B cell (primary cell): ENCODE data around the gene CTRB1. TPM values are rescaled to one million over a fixed set of nuclear protein-coding genes. Genes with fewer than 3 reads are reported as not detected.

Source experiments
- ATAC-seq: fragments of 200-7000 bp; cut with Tn5 transposase; one replicate; pipeline ENCODE4 v1.10.0; 2021; ENCODE audit warnings: low read depth, mild to moderate bottlenecking, moderate number of reproducible peaks, moderate library complexity
- CTCF ChIA-PET: fragments of 350-600 bp; sonication (Branson Sonifier 250); formaldehyde crosslinking; loops from one replicate; lab custom pipeline; 2021; ENCODE audit warnings: antibody characterized with exemption, inconsistent platforms; lab: Charles Lee
- POLR2A ChIA-PET: fragments of 350-600 bp; sonication (Branson Sonifier 250); formaldehyde crosslinking; loops from one replicate; lab custom pipeline; 2021; ENCODE audit warnings: antibody characterized with exemption; lab: Charles Lee
- DNase-seq: peaks from one replicate; pipeline ENCODE4 v3.0.0; 2013
- H2AFZ ChIP-seq: 2 replicates; pipeline ENCODE4 v1.6.1; 2012; ENCODE audit warnings: mild to moderate bottlenecking, low read depth, low read length; ENCODE audit not compliant: insufficient read depth, poor library complexity, severe bottlenecking
- H3K27ac ChIP-seq, 2 donors: 1 replicate in 1 of 2; 2 replicates in 1 of 2; pipeline ENCODE4 v1.5.1; 2012 to 2013; ENCODE audit warnings: low read length in 2 of 2, mild to moderate bottlenecking in 2 of 2, moderate library complexity in 1 of 2
- H3K27me3 ChIP-seq, 4 experiments: fragments of 200-600 bp in 1 of 4; sonication (generic) in 1 of 4; replicated peaks in 1 of 4; 1 replicate in 2 of 4; 2 replicates in 2 of 4; pipeline versions ENCODE4 v1.6.1 to v1.7.0; 2013 to 2016; ENCODE audit warnings: low read length in 3 of 4, mild to moderate bottlenecking in 2 of 4, mixed read lengths in 1 of 4, moderate library complexity in 1 of 4; ENCODE audit not compliant: insufficient read depth in 4 of 4, control insufficient read depth in 3 of 4; ENCODE audit errors: control extremely low read depth in 1 of 4
- H3K36me3 ChIP-seq, 2 experiments: replicated peaks in 1 of 2; 1 replicate in 1 of 2; 2 replicates in 1 of 2; pipeline versions ENCODE4 v1.6.1 to v1.7.1; 2013; ENCODE audit warnings: low read length in 1 of 2; ENCODE audit not compliant: insufficient read depth in 2 of 2, control insufficient read depth in 1 of 2; ENCODE audit errors: control extremely low read depth in 1 of 2, extremely low read depth in 1 of 2
- H3K4me1 ChIP-seq, 2 donors: fragments of 200-600 bp in 1 of 2; sonication (generic) in 1 of 2; 1 replicate in 1 of 2; 2 replicates in 1 of 2; pipeline versions ENCODE4 v1.5.1 to v1.6.1; 2013 to 2017; ENCODE audit warnings: low read length in 2 of 2; ENCODE audit not compliant: control insufficient read depth in 2 of 2, insufficient read depth in 2 of 2
- H3K4me2 ChIP-seq: replicated peaks from 2 replicates; pipeline ENCODE3; 2012; ENCODE audit warnings: mild to moderate bottlenecking, low read depth, low read length; ENCODE audit not compliant: poor library complexity, severe bottlenecking
- H3K4me3 ChIP-seq, 5 experiments: fragments of 200-600 bp in 1 of 5; sonication (generic) in 1 of 5; 1 replicate in 3 of 5; 2 replicates in 2 of 5; pipeline versions ENCODE4 v1.5.1 to v1.7.0; 2011 to 2016; ENCODE audit warnings: low read length in 4 of 5, mild to moderate bottlenecking in 4 of 5, low read depth in 2 of 5, control low read depth in 1 of 5, moderate library complexity in 1 of 5; ENCODE audit not compliant: insufficient read depth in 1 of 5; ENCODE audit errors: control extremely low read depth in 1 of 5, extremely low read depth in 1 of 5
- H3K79me2 ChIP-seq: fragments of 200-600 bp; sonication (generic); one replicate; pipeline ENCODE4 v1.6.0; 2016; ENCODE audit warnings: low read length; ENCODE audit not compliant: control insufficient read depth, insufficient read depth
- H3K9ac ChIP-seq: fragments of 200-600 bp; sonication (generic); 2 replicates; pipeline ENCODE4 v1.6.1; 2017; ENCODE audit warnings: mild to moderate bottlenecking, low read length, moderate library complexity
- H3K9me3 ChIP-seq, 3 donors: one replicate each; pipeline versions ENCODE4 v1.6.1 to v1.7.1; 2013; ENCODE audit warnings: low read length in 2 of 3; ENCODE audit not compliant: control insufficient read depth in 2 of 3, insufficient read depth in 1 of 3; ENCODE audit errors: control extremely low read depth in 1 of 3
- H4K20me1 ChIP-seq: 2 replicates; pipeline ENCODE4 v1.6.0; 2012; ENCODE audit warnings: mild to moderate bottlenecking, low read length; ENCODE audit not compliant: insufficient read depth, control insufficient read depth, poor library complexity, severe bottlenecking
- H3K27ac Mint-ChIP-seq: one replicate; pipeline ENCODE4 v1.8.0; 2021; ENCODE audit warnings: mixed read lengths
- H3K27me3 Mint-ChIP-seq: one replicate; pipeline ENCODE4 v1.8.0; 2021; ENCODE audit warnings: mixed read lengths
- H3K4me1 Mint-ChIP-seq: one replicate; pipeline ENCODE4 v1.8.0; 2021; ENCODE audit warnings: mixed read lengths
- H3K4me3 Mint-ChIP-seq: one replicate; pipeline ENCODE4 v1.8.0; 2021; ENCODE audit warnings: mixed read lengths
- H3K9me3 Mint-ChIP-seq: one replicate; pipeline ENCODE4 v1.8.0; 2022; ENCODE audit warnings: mixed read lengths; ENCODE audit not compliant: insufficient read depth
- CTCF ChIP-seq: fragments of 200-600 bp; IDR thresholded peaks from one replicate; pipeline ENCODE4 v1.8.0; 2022; ENCODE audit warnings: antibody characterized with exemption, mild to moderate bottlenecking
- EZH2 ChIP-seq: IDR thresholded peaks from 2 replicates; pipeline ENCODE4 v1.6.1; 2012; ENCODE audit warnings: borderline replicate concordance, low read depth, mild to moderate bottlenecking, moderate library complexity, low read length; ENCODE audit not compliant: insufficient read depth, poor library complexity, severe bottlenecking
- WGBS: methylation state at CpG from one replicate; pipeline ENCODE4 v1.1.5; 2013; ENCODE audit warnings: missing lambda C conversion rate; ENCODE audit not compliant: insufficient coverage; 5-methylcytosine and 5-hydroxymethylcytosine counted together
- intact Hi-C: fragments of 100-400 bp; cut with micrococcal nuclease; formaldehyde crosslinking; loops from one replicate; pipeline ENCODE4 v1.10.0; 2022
- polyA plus RNA-seq: library from polyadenylated mRNA; depleted of rRNA; stranded (reverse); fragments of >200 nt; gene quantifications from 2 replicates; pipeline ENCODE4 v1.2.3, GENCODE V29; 2012
- total RNA-seq, 2 donors: library from RNA; stranded (reverse); fragments of 120-200 nt in 1 of 2; gene quantifications; 1 replicate in 1 of 2; 2 replicates in 1 of 2; pipeline versions ENCODE4 v1.2.3 to v1.2.4, GENCODE V29; 2013 to 2022

Gene CTRB1
- total and polyA plus RNA-seq, 2 donors (not counting 1 experiment from before 2014, with no cell fraction given) = not detected

- DNase-seq (no peak), ATAC-seq (no peak)
- WGBS = 78% methylated on average over 7 of the region's 7 CpGs
- H3K9me3 ChIP-seq = peaks cover 0 to 39% (median 0%) of the 10 kb centered on the region in 3 donors
- POLR2A ChIA-PET = interaction anchor here (0.6 kb wide), 1 partner anchor 152 kb away, joined by 3 read pairs; no protein-coding TSS in a partner anchor
- no peak overlapping the region for H3K27ac Mint-ChIP-seq
- H3K9me3 Mint-ChIP-seq = no peaks in the 10 kb centered on the region
- peaks cover 43% of the 10 kb centered on the region for H3K27me3 Mint-ChIP-seq
- intact Hi-C loops = loop anchor here (5.0 kb wide), 1 partner anchor 36 kb away; no protein-coding TSS in a partner anchor
- no peak overlapping the region for H2AFZ ChIP-seq
- H3K4me1 Mint-ChIP-seq = peaks cover 2% of the 10 kb centered on the region
- no peak overlapping the region for H3K4me3 ChIP-seq
- no peak overlapping the region for H3K4me2 ChIP-seq
- H3K79me2 ChIP-seq = no peaks in the 10 kb centered on the region
- peaks cover 0 to 7% of the 10 kb centered on the region in 2 donors for H3K4me1 ChIP-seq
- no peak for TF ChIP-seq CTCF
- no peak for TF ChIP-seq EZH2
- H3K27me3 ChIP-seq = peaks cover 0 to 84% (median 20%) of the 10 kb centered on the region in 4 experiments
- no peak overlapping the region for H3K4me3 Mint-ChIP-seq
- CTCF ChIA-PET = interaction anchor here (0.6 to 7.1 kb wide), 32 partner anchors 10 to 1955 kb away, joined by 3 to 109 read pairs (median 4); no protein-coding TSS in a partner anchor
- H4K20me1 ChIP-seq = no peaks in the 10 kb centered on the region
- H3K27ac ChIP-seq = no peak overlapping the region
- no peaks in the 10 kb centered on the region for H3K36me3 ChIP-seq
- no peak overlapping the region for H3K9ac ChIP-seq
Observed at GRCh38 chr16:75233611-75233938, 14.8 kb downstream of the CTRB1 start.

GRCh38 chr16:75234856-75235696 lies 16.3 kb downstream of the CTRB1 start:
- H3K36me3 ChIP-seq = no peaks in the 10 kb centered on the region
- no peak overlapping the region for H3K9ac ChIP-seq
- H4K20me1 ChIP-seq = no peaks in the 10 kb centered on the region
- H3K4me1 ChIP-seq = peaks cover 0 to 7% of the 10 kb centered on the region in 2 donors
- Mint-ChIP-seq H3K9me3 (no peaks in the 10 kb centered on the region), H3K4me3 (no peak overlapping the region), H3K4me1 (peaks cover 2% of the 10 kb centered on the region), H3K27me3 (peaks cover 50% of the 10 kb centered on the region), H3K27ac (no peak overlapping the region)
- no peak overlapping the region for H3K27ac ChIP-seq
- intact Hi-C loops = loop anchor here (1.0 to 5.0 kb wide), 3 partner anchors 38 to 168 kb away; no protein-coding TSS in a partner anchor
- ChIA-PET POLR2A (no interaction called here), CTCF (interaction anchor here (0.9 to 7.1 kb wide), 15 partner anchors 13 to 531 kb away, joined by 3 to 109 read pairs (median 12); no protein-coding TSS in a partner anchor)
- no peak overlapping the region for H2AFZ ChIP-seq
- H3K79me2 ChIP-seq = no peaks in the 10 kb centered on the region
- TF ChIP-seq EZH2 = no peak
- TF ChIP-seq CTCF = no peak
- peaks cover 0 to 82% (median 20%) of the 10 kb centered on the region in 4 experiments for H3K27me3 ChIP-seq
- ATAC-seq (no peak), DNase-seq (no peak)
- no peak overlapping the region for H3K4me3 ChIP-seq
- H3K4me2 ChIP-seq = no peak overlapping the region
- 93% methylated on average over 48 of the region's 48 CpGs for WGBS
- H3K9me3 ChIP-seq = peaks cover 0 to 32% (median 0%) of the 10 kb centered on the region in 3 donors
